AG10803 (cell line): ENCODE data around the gene PPFIBP2.

Experiments used
- DNase-seq: peaks from one replicate; pipeline ENCODE4 v3.0.0; 2010; ENCODE audit warnings: low read depth
- H3K4me3 ChIP-seq: 2 replicates; pipeline ENCODE4 v1.5.1; 2011; ENCODE audit warnings: mild to moderate bottlenecking, low read length, control low read depth
- TF ChIP-seq, protein P1 (sequence below): conservative IDR thresholded peaks from 2 replicates; pipeline ENCODE4 v1.5.1; 2011; ENCODE audit warnings: mild to moderate bottlenecking, low read length, control low read depth, inconsistent platforms

The PPFIBP2 gene

DNA sequence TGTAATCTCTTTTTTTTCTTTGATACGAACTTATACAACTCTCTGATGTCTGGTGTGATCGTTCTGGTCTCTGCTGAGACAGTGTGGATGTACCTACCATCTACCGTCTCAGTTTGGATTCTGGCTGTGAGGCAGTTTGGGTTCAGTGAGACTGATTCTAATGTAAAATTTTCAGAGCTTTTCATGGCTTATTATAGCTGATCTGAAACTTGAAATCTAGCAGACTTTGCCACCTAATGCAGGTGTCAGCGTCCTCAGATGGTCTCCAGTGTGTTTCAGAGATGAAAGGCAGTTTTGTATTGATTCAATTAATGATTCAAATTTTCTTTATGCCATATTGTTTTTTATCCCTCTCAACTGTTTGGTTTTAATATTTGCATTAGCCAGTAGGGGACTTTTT lies 35.9 kb downstream of the PPFIBP2 start:
- DNase-seq, result no peak

GRCh38 chr11:7551571-7551970 lies 37.8 kb downstream of the PPFIBP2 start:
- TF ChIP-seq, protein P1, sequence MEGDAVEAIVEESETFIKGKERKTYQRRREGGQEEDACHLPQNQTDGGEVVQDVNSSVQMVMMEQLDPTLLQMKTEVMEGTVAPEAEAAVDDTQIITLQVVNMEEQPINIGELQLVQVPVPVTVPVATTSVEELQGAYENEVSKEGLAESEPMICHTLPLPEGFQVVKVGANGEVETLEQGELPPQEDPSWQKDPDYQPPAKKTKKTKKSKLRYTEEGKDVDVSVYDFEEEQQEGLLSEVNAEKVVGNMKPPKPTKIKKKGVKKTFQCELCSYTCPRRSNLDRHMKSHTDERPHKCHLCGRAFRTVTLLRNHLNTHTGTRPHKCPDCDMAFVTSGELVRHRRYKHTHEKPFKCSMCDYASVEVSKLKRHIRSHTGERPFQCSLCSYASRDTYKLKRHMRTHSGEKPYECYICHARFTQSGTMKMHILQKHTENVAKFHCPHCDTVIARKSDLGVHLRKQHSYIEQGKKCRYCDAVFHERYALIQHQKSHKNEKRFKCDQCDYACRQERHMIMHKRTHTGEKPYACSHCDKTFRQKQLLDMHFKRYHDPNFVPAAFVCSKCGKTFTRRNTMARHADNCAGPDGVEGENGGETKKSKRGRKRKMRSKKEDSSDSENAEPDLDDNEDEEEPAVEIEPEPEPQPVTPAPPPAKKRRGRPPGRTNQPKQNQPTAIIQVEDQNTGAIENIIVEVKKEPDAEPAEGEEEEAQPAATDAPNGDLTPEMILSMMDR, result no peak
- DNase-seq, result peak; percentile 86
- H3K4me3 ChIP-seq, result no peak overlapping the region

More for the DNA sequence above, 35.9 kb downstream of the PPFIBP2 start:
- H3K4me3 ChIP-seq, result no peak overlapping the region
- TF ChIP-seq, protein P1, result no peak

GRCh38 chr11:7552666-7553065 lies 38.9 kb downstream of the PPFIBP2 start:
- DNase-seq, result no peak
- TF ChIP-seq, protein P1, result no peak
- H3K4me3 ChIP-seq, result no peak overlapping the region

DNA sequence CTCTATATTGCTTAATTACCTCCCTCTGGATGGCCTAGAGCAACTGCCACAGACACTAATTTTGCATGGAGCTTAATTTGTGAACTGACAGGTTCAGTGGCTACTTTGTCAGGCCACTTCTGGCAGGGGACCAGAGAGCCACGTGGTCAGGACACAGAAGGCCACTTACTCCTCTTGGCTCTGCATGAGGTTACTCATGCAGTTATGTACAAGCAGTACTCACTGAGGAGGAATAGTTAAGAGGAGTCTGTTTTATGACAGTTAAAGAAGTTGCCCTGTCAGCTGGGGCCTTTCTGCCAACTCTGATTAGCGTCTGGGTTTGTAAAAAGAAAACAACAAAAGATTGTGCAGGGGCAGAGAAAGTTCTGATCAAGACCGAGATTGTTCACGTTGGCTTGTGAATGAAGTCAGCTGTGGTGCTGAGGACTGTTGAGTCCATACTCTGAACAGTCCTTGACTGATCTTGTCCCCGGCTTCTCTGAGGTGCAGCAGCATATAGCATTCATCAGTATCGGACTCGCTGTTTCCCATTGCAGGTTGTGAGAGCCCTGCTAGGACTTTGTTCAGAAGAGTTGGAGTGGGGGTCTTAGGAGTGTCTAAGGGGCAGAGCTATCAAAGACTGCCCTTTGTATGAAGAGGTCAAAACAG lies 41.4 kb downstream of the PPFIBP2 start:
- TF ChIP-seq, protein P1, result no peak
- no peak overlapping the region for H3K4me3 ChIP-seq
- DNase-seq, result no peak

- TF ChIP-seq, protein P1, result no peak
- no peak for DNase-seq
- no peak overlapping the region for H3K4me3 ChIP-seq
Measured at GRCh38 chr11:7558046-7558445, 44.2 kb downstream of the PPFIBP2 start.

GRCh38 chr11:7559398-7560283 lies 45.8 kb downstream of the PPFIBP2 start:
- H3K4me3 ChIP-seq, result no peak overlapping the region
- DNase-seq, result peak; percentile 33
- TF ChIP-seq, protein P1, result no peak
